Left ventricle myocardium inferior (tissue), 1 donor: ENCODE measurements around the gene DENND4A. TPM values are rescaled to one million over a fixed set of nuclear protein-coding genes. Genes with fewer than 3 reads are reported as not detected.
"Not testable (repeated sequence)": the region's sequence is repeated elsewhere in the genome, so short reads cannot be mapped to it uniquely, and the experiment has no call there.

Source experiments
- DNase-seq: peaks from one replicate; pipeline ENCODE4 v3.0.0-alpha.2; 2020
- H3K27ac ChIP-seq: fragments of 200-600 bp; replicated peaks from 2 replicates; pipeline ENCODE4 v1.8.0; 2021
- H3K27me3 ChIP-seq: fragments of 200-600 bp; 2 replicates; pipeline ENCODE4 v1.8.0; 2021; ENCODE audit warnings: low read depth
- H3K36me3 ChIP-seq: fragments of 200-600 bp; 2 replicates; pipeline ENCODE4 v1.8.0; 2021
- H3K4me1 ChIP-seq: fragments of 200-600 bp; 2 replicates; pipeline ENCODE4 v1.8.0; 2021
- H3K4me3 ChIP-seq: fragments of 200-600 bp; 2 replicates; pipeline ENCODE4 v1.8.0; 2021; ENCODE audit warnings: mild to moderate bottlenecking, moderate library complexity
- H3K9me3 ChIP-seq: fragments of 200-600 bp; replicated peaks from 2 replicates; pipeline ENCODE4 v1.8.0; 2021
- intact Hi-C: fragments of 100-400 bp; cut with micrococcal nuclease; formaldehyde crosslinking; loops from one replicate; pipeline ENCODE4 v1.11.0; 2022
- total RNA-seq: library from RNA; stranded (reverse); fragmentation: NEBNext Ultra II Directional; extraction: Animal tissue kit (Norgen Biotek cat#: 25700); gene quantifications from one replicate; pipeline ENCODE4 v1.2.1, GENCODE V29; 2021
- TF ChIP-seq, protein P1 (sequence below): fragments of 200-600 bp; IDR thresholded peaks from 2 replicates; pipeline ENCODE4 v1.8.0; 2021; ENCODE audit warnings: antibody characterized with exemption, mild to moderate bottlenecking, borderline replicate concordance
- donor health status: DM: no; HTN: yes; CAD: no; lungs with severe emphysema.

DENND4A gene
- total RNA-seq, 1 donor from 2014 or later, result 13.5 TPM

DNA sequence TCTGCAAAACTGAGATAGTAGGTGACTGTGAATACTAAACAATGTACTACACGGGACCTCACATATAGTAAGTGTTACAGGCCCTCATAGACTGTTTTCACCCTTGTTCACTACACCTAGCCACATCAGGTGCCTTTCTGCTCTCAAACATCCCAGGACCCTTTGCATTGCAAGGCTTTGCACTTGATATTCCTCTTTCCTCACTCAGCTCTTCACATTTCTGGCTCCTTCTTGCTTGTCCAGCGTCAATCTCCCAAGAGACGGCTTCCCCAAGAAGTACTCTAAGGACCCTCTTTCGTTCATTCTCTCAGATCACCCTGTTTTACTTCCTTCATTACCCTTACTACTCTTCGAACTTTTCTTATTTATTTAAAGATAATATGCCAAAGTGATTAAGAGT is 10.0 kb downstream of the DENND4A start:
- intact Hi-C loops, result no loop called here

GRCh38 chr15:65778701-65779100 is 13.4 kb downstream of the DENND4A start:
- DNase-seq, H3K27ac ChIP-seq, H3K9me3 ChIP-seq, H3K4me3 ChIP-seq, intact Hi-C loops, H3K36me3 ChIP-seq, H3K27me3 ChIP-seq: not testable (repeated sequence)
- peaks cover 11% of the 10 kb centered on the region for H3K4me1 ChIP-seq

More for the DNA sequence above, 10.0 kb downstream of the DENND4A start:
- Histone ChIP-seq H3K9me3 (no peaks in the 10 kb centered on the region), H3K36me3 (peaks cover 5% of the 10 kb centered on the region), H3K4me1 (peaks cover 15% of the 10 kb centered on the region), H3K4me3 (no peak overlapping the region), H3K27me3 (no peaks in the 10 kb centered on the region), H3K27ac (no peak overlapping the region)
- DNase-seq, result no peak
- TF ChIP-seq, protein P1, sequence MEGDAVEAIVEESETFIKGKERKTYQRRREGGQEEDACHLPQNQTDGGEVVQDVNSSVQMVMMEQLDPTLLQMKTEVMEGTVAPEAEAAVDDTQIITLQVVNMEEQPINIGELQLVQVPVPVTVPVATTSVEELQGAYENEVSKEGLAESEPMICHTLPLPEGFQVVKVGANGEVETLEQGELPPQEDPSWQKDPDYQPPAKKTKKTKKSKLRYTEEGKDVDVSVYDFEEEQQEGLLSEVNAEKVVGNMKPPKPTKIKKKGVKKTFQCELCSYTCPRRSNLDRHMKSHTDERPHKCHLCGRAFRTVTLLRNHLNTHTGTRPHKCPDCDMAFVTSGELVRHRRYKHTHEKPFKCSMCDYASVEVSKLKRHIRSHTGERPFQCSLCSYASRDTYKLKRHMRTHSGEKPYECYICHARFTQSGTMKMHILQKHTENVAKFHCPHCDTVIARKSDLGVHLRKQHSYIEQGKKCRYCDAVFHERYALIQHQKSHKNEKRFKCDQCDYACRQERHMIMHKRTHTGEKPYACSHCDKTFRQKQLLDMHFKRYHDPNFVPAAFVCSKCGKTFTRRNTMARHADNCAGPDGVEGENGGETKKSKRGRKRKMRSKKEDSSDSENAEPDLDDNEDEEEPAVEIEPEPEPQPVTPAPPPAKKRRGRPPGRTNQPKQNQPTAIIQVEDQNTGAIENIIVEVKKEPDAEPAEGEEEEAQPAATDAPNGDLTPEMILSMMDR, result no peak

GRCh38 chr15:65778269-65778668 is 13.8 kb downstream of the DENND4A start:
- Histone ChIP-seq H3K27me3 (no peaks in the 10 kb centered on the region), H3K4me3 (no peak overlapping the region), H3K36me3 (no peaks in the 10 kb centered on the region), H3K4me1 (peaks cover 7% of the 10 kb centered on the region), H3K9me3 (no peaks in the 10 kb centered on the region), H3K27ac (no peak overlapping the region)
- no peak for DNase-seq
- intact Hi-C loops, result no loop called here
- TF ChIP-seq, protein P1, result no peak

DNA sequence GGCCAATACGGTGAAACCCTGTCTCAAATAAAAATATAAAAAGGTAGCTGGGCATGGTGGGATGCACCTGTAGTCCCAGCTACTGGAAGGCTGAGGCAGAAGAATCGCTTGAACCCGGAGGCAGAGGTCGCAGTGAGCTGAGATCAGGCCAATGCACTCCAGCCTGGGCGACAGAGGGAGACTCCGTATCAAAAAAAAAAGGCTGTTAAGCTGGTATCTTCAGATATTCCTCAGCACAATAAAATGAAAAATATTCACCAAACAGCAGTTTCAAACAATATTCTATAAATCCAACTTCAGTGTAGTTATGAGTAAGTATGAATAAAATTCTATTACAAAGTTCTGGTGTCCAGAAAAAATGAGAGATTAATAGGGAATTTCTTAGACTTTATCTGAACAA is 14.2 kb downstream of the DENND4A start:
- H3K27ac ChIP-seq, result no peak overlapping the region
- no peaks in the 10 kb centered on the region for H3K27me3 ChIP-seq
- DNase-seq, result no peak
- H3K9me3 ChIP-seq, result no peaks in the 10 kb centered on the region
- no peak overlapping the region for H3K4me3 ChIP-seq
- H3K4me1 ChIP-seq, result peaks cover 3% of the 10 kb centered on the region
- TF ChIP-seq, protein P1, result no peak
- intact Hi-C loops, result no loop called here
- no peaks in the 10 kb centered on the region for H3K36me3 ChIP-seq

DNA sequence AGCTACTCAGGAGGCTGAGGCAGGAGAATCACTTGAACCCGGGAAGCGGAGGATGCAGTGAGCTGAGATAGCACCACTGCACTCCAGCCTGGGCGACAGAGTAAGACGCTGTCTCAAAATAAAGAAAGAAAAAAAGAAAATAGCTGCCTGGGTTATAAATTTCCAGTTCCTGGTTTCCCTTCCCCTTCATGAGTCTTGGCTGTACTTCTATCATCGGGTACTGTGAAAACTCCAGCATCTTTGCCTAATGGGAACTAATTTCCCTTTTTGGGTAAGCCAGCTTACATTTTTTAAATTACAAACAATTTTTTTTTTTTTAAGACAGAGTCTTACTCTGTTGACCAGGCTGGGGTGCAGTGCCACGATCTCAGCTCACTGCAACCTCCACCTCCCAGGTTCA is 15.0 kb downstream of the DENND4A start:
- Histone ChIP-seq H3K4me1 (no peaks in the 10 kb centered on the region), H3K4me3 (no peak overlapping the region)

DNA sequence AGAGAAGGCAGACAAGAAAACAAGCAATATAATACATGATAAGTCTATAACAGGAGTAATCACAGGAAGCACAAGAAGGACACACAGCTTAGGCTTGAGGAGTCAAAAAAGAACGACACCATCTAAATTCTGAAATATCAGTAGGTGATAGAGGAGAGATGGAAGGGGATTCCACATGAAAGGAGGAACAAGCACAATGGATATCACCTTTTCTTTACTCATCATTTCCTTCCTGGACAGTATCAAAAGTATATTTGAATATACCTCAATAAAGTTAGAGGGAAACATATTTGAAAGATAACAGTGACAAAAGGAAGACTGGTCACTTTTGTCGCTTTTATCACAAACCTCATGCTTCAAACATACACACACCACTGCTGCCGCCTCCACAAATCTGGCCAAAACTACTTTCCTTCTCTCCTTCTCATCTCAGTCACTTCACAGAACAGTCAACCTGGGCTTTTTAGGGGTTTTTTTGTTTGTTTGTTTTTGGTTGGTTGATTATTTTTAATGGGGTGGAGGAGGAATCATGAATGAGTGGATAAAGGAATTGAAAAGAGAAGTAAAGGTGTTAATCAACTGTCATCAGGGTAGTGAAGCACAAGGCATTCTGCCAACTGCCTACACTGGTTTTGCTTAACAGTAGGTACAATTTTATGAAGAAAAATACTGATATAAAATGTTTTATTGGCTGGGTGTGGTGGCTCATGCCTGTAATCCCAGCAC is 18.5 kb downstream of the DENND4A start:
- H3K4me1 ChIP-seq, result peaks cover 8% of the 10 kb centered on the region
- no peaks in the 10 kb centered on the region for H3K27me3 ChIP-seq
- DNase-seq, result no peak
- H3K36me3 ChIP-seq, result no peaks in the 10 kb centered on the region
- no peak overlapping the region for H3K4me3 ChIP-seq
- TF ChIP-seq, protein P1, result no peak
- intact Hi-C loops, result no loop called here
- no peaks in the 10 kb centered on the region for H3K9me3 ChIP-seq
- H3K27ac ChIP-seq, result no peak overlapping the region

More for the DNA sequence above, 15.0 kb downstream of the DENND4A start:
- Histone ChIP-seq H3K9me3 (no peaks in the 10 kb centered on the region), H3K27ac (no peak overlapping the region), H3K36me3 (no peaks in the 10 kb centered on the region), H3K27me3 (no peaks in the 10 kb centered on the region)
- TF ChIP-seq, protein P1, result no peak
- intact Hi-C loops, result no loop called here
- DNase-seq, result no peak
